ENCODE measurements around the gene LDAH.

- no peak for TF ChIP-seq RAD21 (conservative IDR thresholded peaks at IDR 0.05 in 1 of 2, IDR thresholded peaks at IDR 0.05 in 1 of 2)
- no peak for TF ChIP-seq SMC3 (IDR thresholded peaks at IDR 0.05)
- TF ChIP-seq CEBPB (IDR thresholded peaks at IDR 0.05), result no peak
- no peak for TF ChIP-seq JUN (IDR thresholded peaks at IDR 0.05)
- TF ChIP-seq MYC (IDR thresholded peaks at IDR 0.05; ENCODE audit: borderline replicate concordance, low read length), result no peak
- TF ChIP-seq ESRRA (IDR thresholded peaks at IDR 0.05; ENCODE audit: borderline replicate concordance, low read length), result no peak
- TF ChIP-seq RFX5 (IDR thresholded peaks at IDR 0.05), result no peak
These were observed 84.1 kb downstream of the LDAH start for GRCh38 chr2:20738772-20739171.

Measured in A549 (cell line).